A673 (cell line): ENCODE data around the gene CCDC7.

Source experiments
- CTCF ChIP-seq: fragments of 300-800, 200-600 bp; sonication (generic); conservative IDR thresholded peaks from 2 replicates; pipeline ENCODE4 v1.5.1; 2017; ENCODE audit warnings: low read depth, mild to moderate bottlenecking, antibody characterized with exemption, low read length, moderate library complexity, mixed read lengths
- EZH2 ChIP-seq: fragments of 200-600 bp; sonication (generic); IDR thresholded peaks from 2 replicates; pipeline ENCODE4 v1.6.1; 2017; ENCODE audit warnings: borderline replicate concordance, low read depth, mild to moderate bottlenecking, mixed read lengths, antibody characterized with exemption, low read length; ENCODE audit not compliant: poor library complexity, severe bottlenecking

- TF ChIP-seq CTCF: no peak
- no peak for TF ChIP-seq EZH2
These were observed 34.0 kb upstream of the CCDC7 start for GRCh38 chr10:32411797-32412498.
